Measurements from ENCODE around the gene CTIF.

Gene CTIF

DNA sequence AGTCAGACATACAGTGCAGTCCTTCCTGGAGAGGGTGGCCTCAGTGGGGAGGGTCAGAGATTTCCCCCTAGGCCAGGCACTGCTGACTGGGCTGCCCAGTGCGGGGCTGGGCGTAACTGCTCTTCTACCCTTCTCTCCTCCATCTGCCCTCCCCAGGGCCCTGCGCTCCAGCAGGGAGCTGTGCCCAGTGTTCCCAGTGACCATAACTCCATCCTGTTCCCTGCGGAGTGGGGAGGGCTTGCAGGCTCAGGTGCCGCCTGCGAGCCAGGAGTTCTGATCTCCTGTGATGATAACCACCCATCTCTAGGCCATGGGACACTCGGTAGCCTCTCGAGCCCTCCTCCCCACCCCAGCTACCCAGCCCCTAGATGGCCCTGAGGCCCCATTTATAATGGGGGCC, 304.3 kb downstream of the CTIF start:
- H3K9me3 ChIP-seq (ENCODE audit: control insufficient read depth, low read length) = no peaks in the 10 kb centered on the region
- H3K27ac ChIP-seq = peak overlapping the region; percentile 73
- H3K9ac ChIP-seq = no peak overlapping the region
- H3K4me3 ChIP-seq (ENCODE audit: low read depth, low read length) = no peak overlapping the region
- peaks cover 7% of the 10 kb centered on the region for H3K79me2 ChIP-seq
- H3K4me2 ChIP-seq (ENCODE audit: low read length) = peak overlapping the region; percentile 26
- no peaks in the 10 kb centered on the region for H3K27me3 ChIP-seq (ENCODE audit: control insufficient read depth, insufficient read depth, low read length)
- H2AFZ ChIP-seq = peak overlapping the region; percentile 39
- TF ChIP-seq, protein P1, sequence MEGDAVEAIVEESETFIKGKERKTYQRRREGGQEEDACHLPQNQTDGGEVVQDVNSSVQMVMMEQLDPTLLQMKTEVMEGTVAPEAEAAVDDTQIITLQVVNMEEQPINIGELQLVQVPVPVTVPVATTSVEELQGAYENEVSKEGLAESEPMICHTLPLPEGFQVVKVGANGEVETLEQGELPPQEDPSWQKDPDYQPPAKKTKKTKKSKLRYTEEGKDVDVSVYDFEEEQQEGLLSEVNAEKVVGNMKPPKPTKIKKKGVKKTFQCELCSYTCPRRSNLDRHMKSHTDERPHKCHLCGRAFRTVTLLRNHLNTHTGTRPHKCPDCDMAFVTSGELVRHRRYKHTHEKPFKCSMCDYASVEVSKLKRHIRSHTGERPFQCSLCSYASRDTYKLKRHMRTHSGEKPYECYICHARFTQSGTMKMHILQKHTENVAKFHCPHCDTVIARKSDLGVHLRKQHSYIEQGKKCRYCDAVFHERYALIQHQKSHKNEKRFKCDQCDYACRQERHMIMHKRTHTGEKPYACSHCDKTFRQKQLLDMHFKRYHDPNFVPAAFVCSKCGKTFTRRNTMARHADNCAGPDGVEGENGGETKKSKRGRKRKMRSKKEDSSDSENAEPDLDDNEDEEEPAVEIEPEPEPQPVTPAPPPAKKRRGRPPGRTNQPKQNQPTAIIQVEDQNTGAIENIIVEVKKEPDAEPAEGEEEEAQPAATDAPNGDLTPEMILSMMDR (IDR thresholded peaks at IDR 0.05) = no peak
- peaks cover 31% of the 10 kb centered on the region for H3K4me1 ChIP-seq
- no peaks in the 10 kb centered on the region for H3K36me3 ChIP-seq (ENCODE audit: control insufficient read depth, insufficient read depth, low read length)

DNA sequence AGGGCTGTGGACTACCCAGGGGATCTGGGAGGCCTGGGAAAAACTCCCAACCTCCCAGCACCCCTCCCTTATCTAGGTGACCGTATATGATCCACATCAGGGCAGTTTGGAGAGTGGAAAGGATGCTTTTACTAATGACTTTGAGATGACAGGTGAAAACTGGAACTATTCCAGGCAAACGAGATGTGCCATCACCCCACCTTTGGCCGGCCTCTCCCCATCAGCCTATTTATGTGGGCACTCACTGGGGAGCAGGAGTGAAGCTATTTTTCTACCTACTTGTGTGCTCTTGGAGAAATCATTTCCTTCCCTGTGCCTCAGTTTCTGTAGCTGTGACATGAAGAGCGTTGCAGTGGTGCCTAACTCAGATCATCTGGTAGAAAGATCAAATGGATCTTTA, 304.8 kb downstream of the CTIF start:
- peak overlapping the region; percentile 26 for H3K4me2 ChIP-seq (ENCODE audit: low read length)
- peak overlapping the region; percentile 73 for H3K27ac ChIP-seq
- no peak overlapping the region for H2AFZ ChIP-seq
- H3K27me3 ChIP-seq (ENCODE audit: control insufficient read depth, insufficient read depth, low read length) = no peaks in the 10 kb centered on the region
- peaks cover 7% of the 10 kb centered on the region for H3K79me2 ChIP-seq
- no peak overlapping the region for H3K9ac ChIP-seq
- TF ChIP-seq, protein P1 (IDR thresholded peaks at IDR 0.05) = no peak
- no peaks in the 10 kb centered on the region for H3K36me3 ChIP-seq (ENCODE audit: control insufficient read depth, insufficient read depth, low read length)
- H3K4me3 ChIP-seq (ENCODE audit: low read depth, low read length) = no peak overlapping the region
- H3K4me1 ChIP-seq = peaks cover 31% of the 10 kb centered on the region
- H3K9me3 ChIP-seq (ENCODE audit: control insufficient read depth, low read length) = no peaks in the 10 kb centered on the region

DNA sequence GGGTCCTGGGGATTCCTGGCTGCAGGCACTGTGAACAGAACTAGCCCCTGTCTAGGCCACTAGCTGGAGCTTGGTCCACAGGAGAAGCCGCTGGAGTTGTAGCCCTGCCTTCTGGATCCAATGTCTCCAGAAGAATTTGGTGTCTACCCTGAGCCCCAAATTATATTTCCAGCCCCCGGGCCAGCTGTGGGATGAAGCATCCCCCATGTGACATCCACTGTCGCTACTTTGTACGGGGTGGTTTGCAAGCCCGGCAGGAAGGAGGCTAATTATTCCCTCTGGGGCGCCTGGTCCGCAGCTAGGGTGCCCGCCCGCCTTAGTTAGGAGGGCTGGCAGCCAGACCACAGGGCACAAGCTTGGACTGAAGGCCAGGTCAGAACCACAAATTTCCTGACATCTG, 305.4 kb downstream of the CTIF start:
- Histone ChIP-seq H3K79me2 (peaks cover 7% of the 10 kb centered on the region), H3K4me3 (ENCODE audit: low read depth, low read length) (no peak overlapping the region), H3K4me2 (ENCODE audit: low read length) (no peak overlapping the region), H3K36me3 (ENCODE audit: control insufficient read depth, insufficient read depth, low read length) (no peaks in the 10 kb centered on the region), H2AFZ (no peak overlapping the region), H3K9me3 (ENCODE audit: control insufficient read depth, low read length) (no peaks in the 10 kb centered on the region), H3K27ac (no peak overlapping the region), H3K4me1 (peaks cover 31% of the 10 kb centered on the region), H3K27me3 (ENCODE audit: control insufficient read depth, insufficient read depth, low read length) (no peaks in the 10 kb centered on the region), H3K9ac (no peak overlapping the region)
- TF ChIP-seq, protein P1 (IDR thresholded peaks at IDR 0.05) = no peak

DNA sequence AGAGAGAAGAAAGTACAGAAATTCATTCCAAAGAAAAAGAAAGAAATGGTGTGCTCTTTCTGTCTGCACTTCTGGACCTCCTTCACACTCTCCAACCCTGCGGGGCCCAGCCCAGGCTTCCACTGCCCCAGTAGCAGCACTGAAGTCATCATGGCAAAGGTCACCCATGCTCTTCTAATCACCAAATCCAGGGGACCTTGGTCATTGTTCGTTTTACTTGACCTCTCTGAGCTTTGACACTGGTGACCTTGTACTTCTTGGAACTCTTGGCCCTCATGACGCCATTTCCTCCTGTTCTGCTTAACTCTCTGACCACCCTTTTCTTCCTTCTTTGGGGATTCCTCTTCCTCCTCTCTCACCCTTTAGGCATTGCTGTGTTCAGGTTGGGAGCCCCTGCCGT, 306.3 kb downstream of the CTIF start:
- Histone ChIP-seq H3K27ac (no peak overlapping the region), H3K4me1 (peaks cover 25% of the 10 kb centered on the region)

DNA sequence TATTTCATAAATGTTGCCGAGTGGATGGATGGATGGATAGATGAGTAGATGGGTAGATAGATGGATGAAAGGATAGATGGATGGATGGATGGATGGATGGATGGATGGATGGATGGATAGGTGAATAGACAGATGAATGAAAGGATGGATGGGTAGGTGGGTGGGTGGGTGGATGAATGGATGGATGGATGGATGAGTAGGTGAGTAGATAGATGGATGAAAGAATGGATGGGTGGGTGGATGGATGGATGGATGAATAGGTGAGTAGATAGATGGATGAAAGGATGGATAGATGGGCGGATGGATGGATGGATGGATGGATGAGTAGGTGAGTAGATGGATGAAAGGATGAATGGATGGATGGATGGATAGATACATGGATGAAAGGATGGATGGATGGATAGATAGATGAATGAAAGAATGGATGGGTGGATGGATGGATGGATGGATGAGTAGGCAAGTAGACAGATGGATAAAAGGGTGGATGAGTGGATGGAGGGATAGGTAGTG, 307.6 kb downstream of the CTIF start:
- Histone ChIP-seq H3K36me3 (ENCODE audit: control insufficient read depth, insufficient read depth, low read length) (no peaks in the 10 kb centered on the region), H3K27ac (no peak overlapping the region), H3K4me2 (ENCODE audit: low read length) (no peak overlapping the region), H3K4me1 (peaks cover 24% of the 10 kb centered on the region), H2AFZ (no peak overlapping the region), H3K4me3 (ENCODE audit: low read depth, low read length) (no peak overlapping the region), H3K9me3 (ENCODE audit: control insufficient read depth, low read length) (no peaks in the 10 kb centered on the region), H3K9ac (no peak overlapping the region), H3K27me3 (ENCODE audit: control insufficient read depth, insufficient read depth, low read length) (no peaks in the 10 kb centered on the region), H3K79me2 (peaks cover 5% of the 10 kb centered on the region)
- TF ChIP-seq, protein P1 (IDR thresholded peaks at IDR 0.05) = no peak

More for the DNA sequence above, 306.3 kb downstream of the CTIF start:
- Histone ChIP-seq H3K27me3 (ENCODE audit: control insufficient read depth, insufficient read depth, low read length) (no peaks in the 10 kb centered on the region), H3K9ac (no peak overlapping the region), H3K9me3 (ENCODE audit: control insufficient read depth, low read length) (no peaks in the 10 kb centered on the region), H3K4me3 (ENCODE audit: low read depth, low read length) (no peak overlapping the region), H3K79me2 (peaks cover 5% of the 10 kb centered on the region), H3K36me3 (ENCODE audit: control insufficient read depth, insufficient read depth, low read length) (no peaks in the 10 kb centered on the region), H2AFZ (no peak overlapping the region), H3K4me2 (ENCODE audit: low read length) (no peak overlapping the region)
- TF ChIP-seq, protein P1 (IDR thresholded peaks at IDR 0.05) = no peak
